Left ventricle myocardium inferior (tissue), 1 donor: ENCODE data around the gene PRKACA. TPM values are rescaled to one million over a fixed set of nuclear protein-coding genes. Genes with fewer than 3 reads are reported as not detected.

Source experiments
- DNase-seq: peaks from one replicate; pipeline ENCODE4 v3.0.0-alpha.2; 2020
- H3K27ac ChIP-seq: fragments of 200-600 bp; replicated peaks from 2 replicates; pipeline ENCODE4 v1.8.0; 2021
- H3K27me3 ChIP-seq: fragments of 200-600 bp; 2 replicates; pipeline ENCODE4 v1.8.0; 2021; ENCODE audit warnings: low read depth
- H3K36me3 ChIP-seq: fragments of 200-600 bp; 2 replicates; pipeline ENCODE4 v1.8.0; 2021
- H3K4me1 ChIP-seq: fragments of 200-600 bp; 2 replicates; pipeline ENCODE4 v1.8.0; 2021
- H3K4me3 ChIP-seq: fragments of 200-600 bp; 2 replicates; pipeline ENCODE4 v1.8.0; 2021; ENCODE audit warnings: mild to moderate bottlenecking, moderate library complexity
- H3K9me3 ChIP-seq: fragments of 200-600 bp; replicated peaks from 2 replicates; pipeline ENCODE4 v1.8.0; 2021
- CTCF ChIP-seq: fragments of 200-600 bp; IDR thresholded peaks from 2 replicates; pipeline ENCODE4 v1.8.0; 2021; ENCODE audit warnings: antibody characterized with exemption, mild to moderate bottlenecking, borderline replicate concordance
- intact Hi-C: fragments of 100-400 bp; cut with micrococcal nuclease; formaldehyde crosslinking; loops from one replicate; pipeline ENCODE4 v1.11.0; 2022
- total RNA-seq: library from RNA; stranded (reverse); fragmentation: NEBNext Ultra II Directional; extraction: Animal tissue kit (Norgen Biotek cat#: 25700); gene quantifications from one replicate; pipeline ENCODE4 v1.2.1, GENCODE V29; 2021
- donor health status: DM: no; HTN: yes; CAD: no; lungs with severe emphysema.

The PRKACA gene
- total RNA-seq, 1 donor from 2014 or later: 465 TPM

- no peaks in the 10 kb centered on the region for H3K27me3 ChIP-seq
- intact Hi-C loops: no loop called here
- peak overlapping the region; percentile 95 for H3K4me3 ChIP-seq
- H3K9me3 ChIP-seq: no peaks in the 10 kb centered on the region
- H3K4me1 ChIP-seq: peaks cover 85% of the 10 kb centered on the region
- no peaks in the 10 kb centered on the region for H3K36me3 ChIP-seq
- H3K27ac ChIP-seq: peak overlapping the region; percentile 100
- peak; percentile 42 for DNase-seq
- TF ChIP-seq CTCF: peak; percentile 33
Observed at GRCh38 chr19:14113762-14114414, 3.7 kb downstream of the PRKACA start.

DNA sequence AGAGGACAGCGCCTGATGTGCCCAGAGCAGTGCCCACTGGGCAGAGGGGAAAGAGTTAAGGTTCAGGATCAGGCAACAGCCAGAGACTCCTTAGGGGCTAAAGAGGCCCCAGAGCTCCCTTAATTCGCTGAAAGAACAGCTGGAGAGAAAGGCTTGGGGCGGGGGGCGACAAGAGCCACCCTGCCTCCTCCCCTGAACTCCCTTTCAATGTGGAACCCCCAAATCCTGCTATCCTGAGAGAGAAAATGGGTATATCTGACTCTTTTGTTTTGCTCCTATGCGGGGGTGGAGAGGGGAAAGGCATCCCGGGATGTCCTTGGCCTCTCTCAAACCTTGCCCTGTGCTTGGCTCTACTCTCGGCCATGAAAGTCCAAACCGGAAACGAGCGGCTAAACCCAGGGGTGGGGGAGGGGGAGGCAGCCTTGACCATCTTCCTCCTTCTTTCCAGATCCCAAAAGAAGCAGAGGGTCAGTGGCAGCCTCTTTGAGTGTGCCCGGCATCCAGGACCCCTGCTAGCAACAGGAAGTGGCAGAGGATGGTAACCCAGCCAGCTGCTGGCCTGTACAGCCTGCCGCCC, 4.7 kb downstream of the PRKACA start:
- Histone ChIP-seq H3K9me3 (no peaks in the 10 kb centered on the region), H3K27ac (peak overlapping the region; percentile 100), H3K36me3 (no peaks in the 10 kb centered on the region), H3K27me3 (no peaks in the 10 kb centered on the region), H3K4me3 (peak overlapping the region; percentile 60), H3K4me1 (peaks cover 86% of the 10 kb centered on the region)
- intact Hi-C loops: no loop called here
- DNase-seq: peak; percentile 64
- no peak for TF ChIP-seq CTCF

DNA sequence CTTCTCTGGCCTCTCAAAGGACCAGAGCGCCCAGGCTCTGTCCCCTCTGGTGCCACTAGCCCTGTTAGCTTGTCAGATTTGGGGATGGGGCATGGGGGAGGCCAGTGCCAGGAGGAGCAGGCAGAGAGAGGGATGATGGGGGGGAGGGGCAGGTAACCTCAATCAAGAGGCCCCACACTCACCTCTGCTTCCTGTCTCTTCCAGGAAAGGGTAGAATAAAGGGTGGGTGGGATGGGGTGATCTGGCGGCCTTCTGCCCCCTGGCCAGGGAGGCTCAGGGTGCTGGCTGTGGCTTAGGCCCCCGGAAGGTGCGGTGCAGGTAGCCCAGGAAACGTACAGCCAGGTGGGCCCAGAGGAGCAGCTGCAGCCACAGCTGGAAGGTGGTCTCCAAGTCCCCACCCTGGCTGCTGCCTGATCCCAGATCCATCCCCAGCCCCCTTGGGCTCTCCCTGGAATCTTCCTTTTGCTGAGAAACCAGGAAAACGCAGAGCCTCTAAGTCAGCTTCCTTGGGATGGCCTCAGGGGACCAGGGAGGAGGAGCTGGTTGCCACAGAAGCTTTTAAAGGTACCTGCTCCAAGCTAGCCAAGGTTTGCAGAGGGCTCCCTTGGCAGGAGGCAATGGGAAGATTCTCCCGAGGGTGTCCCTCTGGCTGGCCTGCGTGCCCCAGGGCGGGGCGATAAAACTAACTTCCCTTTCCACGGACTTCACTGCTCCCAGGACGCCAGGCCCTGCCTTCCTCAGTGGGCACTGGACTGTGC, 5.3 kb downstream of the PRKACA start:
- Histone ChIP-seq H3K4me1 (peaks cover 92% of the 10 kb centered on the region), H3K27ac (peak overlapping the region; percentile 100), H3K9me3 (no peaks in the 10 kb centered on the region), H3K27me3 (no peaks in the 10 kb centered on the region), H3K36me3 (no peaks in the 10 kb centered on the region), H3K4me3 (peak overlapping the region; percentile 60)
- intact Hi-C loops: no loop called here
- peak; percentile 44 for DNase-seq
- TF ChIP-seq CTCF: no peak

DNA sequence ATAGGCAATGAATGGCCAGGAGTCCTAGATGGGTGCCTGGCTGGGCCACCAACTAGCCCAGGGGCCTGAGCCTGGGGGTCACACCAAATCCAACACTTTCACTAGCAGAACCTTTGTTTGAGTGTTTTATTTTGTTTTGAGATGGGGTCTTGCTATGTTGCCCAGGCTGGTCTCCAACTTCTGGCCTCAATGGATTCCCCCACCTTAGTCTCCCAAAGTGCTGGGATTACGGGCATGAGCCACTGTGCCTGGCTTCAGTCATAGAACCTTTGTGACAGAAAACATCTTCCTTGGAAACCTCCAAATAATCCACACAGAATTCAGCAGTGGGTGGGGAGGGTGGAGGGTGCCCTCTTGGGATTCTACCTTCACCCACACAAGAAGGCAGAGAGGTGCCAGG, 6.1 kb downstream of the PRKACA start:
- Histone ChIP-seq H3K4me3 (peak overlapping the region; percentile 60), H3K27me3 (no peaks in the 10 kb centered on the region), H3K4me1 (peaks cover 92% of the 10 kb centered on the region), H3K27ac (peak overlapping the region; percentile 100), H3K9me3 (no peaks in the 10 kb centered on the region), H3K36me3 (peaks cover 3% of the 10 kb centered on the region)
- intact Hi-C loops: no loop called here
- no peak for DNase-seq
- no peak for TF ChIP-seq CTCF

DNA sequence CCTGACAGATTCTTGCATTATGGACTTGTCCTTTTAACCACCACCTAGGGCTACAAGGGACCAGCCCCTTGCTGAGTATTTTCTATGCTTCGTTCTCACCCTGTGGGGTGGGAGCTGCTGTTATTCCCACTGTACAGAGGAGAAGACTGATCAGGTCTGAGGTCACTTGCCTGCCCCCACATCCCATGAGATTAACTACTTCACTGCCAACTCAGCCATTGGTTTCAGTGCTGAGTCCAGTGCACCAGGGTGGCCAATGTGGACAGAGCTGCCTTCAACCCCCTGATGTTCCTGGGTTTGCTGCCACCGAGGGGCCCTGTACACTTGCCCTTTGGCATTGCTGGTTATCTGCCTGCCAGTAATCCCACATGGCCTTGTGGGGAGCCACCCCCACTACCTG, 6.9 kb downstream of the PRKACA start:
- peaks cover 84% of the 10 kb centered on the region for H3K4me1 ChIP-seq
- peaks cover 11% of the 10 kb centered on the region for H3K36me3 ChIP-seq
- intact Hi-C loops: no loop called here
- H3K4me3 ChIP-seq: no peak overlapping the region
- peak overlapping the region; percentile 100 for H3K27ac ChIP-seq
- no peaks in the 10 kb centered on the region for H3K9me3 ChIP-seq
- no peak for TF ChIP-seq CTCF
- no peak for DNase-seq
- no peaks in the 10 kb centered on the region for H3K27me3 ChIP-seq
